Testis (tissue), 2 donors: ENCODE data around the gene SH2D6.

ENCODE experiments used
- CTCF ChIP-seq, 3 experiments: fragments of 450-650 bp in 2 of 3; fragments of 200-600 bp in 1 of 3; sonication (generic) in 1 of 3; IDR thresholded peaks; one replicate each; pipeline ENCODE4 v1.5.1; 2016 to 2019; ENCODE audit warnings: antibody characterized with exemption in 3 of 3, mild to moderate bottlenecking in 2 of 3, moderate library complexity in 1 of 3
- POLR2A ChIP-seq: fragments of 450-650 bp; IDR thresholded peaks from one replicate; pipeline ENCODE4 v1.6.1; 2017; ENCODE audit warnings: antibody characterized with exemption, mild to moderate bottlenecking, moderate library complexity

DNA sequence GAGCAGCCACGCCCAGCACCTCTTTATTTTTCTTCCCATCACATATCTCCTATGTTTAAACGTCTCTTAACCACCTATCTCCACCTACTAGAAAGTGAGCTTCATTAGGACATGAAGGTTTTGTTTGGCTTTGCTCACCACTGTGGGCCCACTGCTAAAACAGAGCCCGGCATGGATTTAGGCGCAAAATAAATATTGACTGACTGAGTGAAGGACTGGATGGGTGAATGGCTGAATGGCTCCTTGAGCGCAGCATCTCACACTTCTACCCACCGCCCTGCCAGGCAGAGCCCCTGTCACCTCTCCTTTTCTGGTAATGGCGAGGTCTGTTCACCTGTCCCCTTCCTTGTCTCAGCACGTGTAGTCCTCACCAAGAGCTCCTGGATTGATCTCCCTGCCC lies 18.5 kb upstream of the SH2D6 start:
- TF ChIP-seq CTCF (IDR thresholded peaks at IDR 0.05) (no peak), POLR2A (no peak)
